K562 (cell line): ENCODE results near the gene PRKACA. TPM values are rescaled to one million over a fixed set of nuclear protein-coding genes. Genes with fewer than 3 reads are reported as not detected.

Experiments used
- ADNP ChIP-seq: fragments of 200-800 bp; sonication (Bioruptor generic); IDR thresholded peaks from 2 replicates; pipeline ENCODE4 v1.6.1; 2016; ENCODE audit warnings: missing genetic modification characterization, missing compliant biosample characterization
- ARID2 ChIP-seq: fragments of 450-650 bp; IDR thresholded peaks from 2 replicates; pipeline ENCODE4 v1.6.1; 2017; ENCODE audit warnings: antibody characterized with exemption, mild to moderate bottlenecking
- DNMT1 ChIP-seq: fragments of 450-650 bp; IDR thresholded peaks from 2 replicates; pipeline ENCODE4 v1.6.1; 2016; ENCODE audit warnings: antibody characterized with exemption, mild to moderate bottlenecking
- ETS2 ChIP-seq: IDR thresholded peaks from 2 replicates; pipeline ENCODE4 v1.6.1; 2016; ENCODE audit warnings: borderline replicate concordance, missing genetic modification characterization, mild to moderate bottlenecking, moderate library complexity, missing compliant biosample characterization; ENCODE audit not compliant: poor library complexity, severe bottlenecking
- HNRNPH1 ChIP-seq: fragments of 200-400 bp; formaldehyde crosslinking; optimal IDR thresholded peaks from 2 replicates; pipeline ENCODE3; 2017; ENCODE audit warnings: low read depth, mild to moderate bottlenecking, low read length, moderate library complexity
- MTA3 ChIP-seq: fragments of 450-650 bp; formaldehyde crosslinking; IDR thresholded peaks from 2 replicates; pipeline ENCODE4 v1.6.1; 2017; ENCODE audit warnings: mild to moderate bottlenecking, borderline replicate concordance
- NCOR1 ChIP-seq: fragments of 450-650 bp; IDR thresholded peaks from 2 replicates; pipeline ENCODE4 v1.6.1; 2016; ENCODE audit warnings: mild to moderate bottlenecking, moderate library complexity
- NRF1 ChIP-seq, 2 experiments: fragments of 450-650 bp; IDR thresholded peaks in 1 of 2; conservative IDR thresholded peaks in 1 of 2; 2 replicates each; pipeline ENCODE4 v1.6.1; 2014; ENCODE audit warnings: mild to moderate bottlenecking in 2 of 2
- RFX5 ChIP-seq: IDR thresholded peaks from 2 replicates; pipeline ENCODE4 v1.6.1; 2011; ENCODE audit warnings: low read depth, mild to moderate bottlenecking, improper control_type of control experiment, low read length
- SMARCA5 ChIP-seq: fragments of 450-650 bp; IDR thresholded peaks from 2 replicates; pipeline ENCODE4 v1.6.1; 2016
- STAT5A ChIP-seq: IDR thresholded peaks from 2 replicates; pipeline ENCODE4 v1.6.1; 2012; ENCODE audit warnings: low read length, inconsistent platforms, borderline replicate concordance
- TFAM ChIP-seq: fragments of 250-450 bp; sonication (Bioruptor Pico); conservative IDR thresholded peaks from 2 replicates; pipeline ENCODE4 v1.5.0; 2021; ENCODE audit warnings: mild to moderate bottlenecking, moderate library complexity
- ZC3H4 ChIP-seq: sonication (generic); formaldehyde crosslinking; IDR thresholded peaks from 2 replicates; pipeline ENCODE4 v1.9.0; 2021; ENCODE audit warnings: missing genetic modification reagents, borderline replicate concordance
- ZKSCAN3 ChIP-seq: fragments of 250-450 bp; sonication (Bioruptor Pico); IDR thresholded peaks from 2 replicates; pipeline ENCODE4 v1.4.0; 2020
- ZNF134 ChIP-seq: fragments of 250-450 bp; sonication (Bioruptor Pico); conservative IDR thresholded peaks from 2 replicates; pipeline ENCODE4 v1.4.0; 2020
- ZNF551 ChIP-seq: fragments of 250-450 bp; sonication (Bioruptor Pico); IDR thresholded peaks from 2 replicates; pipeline ENCODE4 v1.5.0; 2021; ENCODE audit warnings: mild to moderate bottlenecking, moderate library complexity
- ZNF561 ChIP-seq: fragments of 450-650 bp; formaldehyde crosslinking; conservative IDR thresholded peaks from 2 replicates; pipeline ENCODE4 v1.4.0; 2020; ENCODE audit warnings: mild to moderate bottlenecking, moderate library complexity
- polyA plus RNA-seq, 8 experiments: library from polyadenylated mRNA; depleted of rRNA in 4 of 8; stranded (reverse) in 5 of 8; unstranded in 3 of 8; fragments of >200 nt; fragmentation: Nextera tagmentation in 2 of 8; fragmentation: Illumina TruSeq in 1 of 8; extraction: Ambion mirVana in 2 of 8; extraction: Trizol in 1 of 8; gene quantifications; 2 replicates each; pipeline versions ENCODE4 v1.2.1 to v1.2.3, GENCODE V29; 2011 to 2014; ENCODE audit warnings: inconsistent platforms in 1 of 8, missing spikeins in 1 of 8
- total RNA-seq, 7 experiments: library from RNA; depleted of rRNA in 6 of 7; stranded (reverse); fragments of >200 nt in 6 of 7; fragmentation: Illumina TruSeq in 2 of 7; extraction: Trizol in 2 of 7; gene quantifications; 2 replicates each; pipeline versions ENCODE4 v1.2.1 to v1.2.3, GENCODE V29; 2011 to 2021; ENCODE audit warnings: low replicate concordance in 1 of 7
- TF ChIP-seq, protein P1 (sequence below), 2 experiments: fragments of 450-650 bp; IDR thresholded peaks; 2 replicates each; pipeline ENCODE4 v1.6.1; 2016
- TF ChIP-seq, protein P2 (sequence below): fragments of 450-650 bp; IDR thresholded peaks from 2 replicates; pipeline ENCODE4 v1.6.1; 2016; ENCODE audit warnings: low read depth, mild to moderate bottlenecking, moderate library complexity
- TF ChIP-seq, protein P3 (sequence below): fragments of 450-650 bp; IDR thresholded peaks from 2 replicates; pipeline ENCODE4 v1.6.1; 2016; ENCODE audit warnings: missing biosample characterization, missing genetic modification characterization
- TF ChIP-seq, protein P4 (sequence below): fragments of 250-450 bp; sonication (Bioruptor Pico); IDR thresholded peaks from 2 replicates; pipeline ENCODE4 v1.8.0; 2021; ENCODE audit warnings: mild to moderate bottlenecking, moderate library complexity

PRKACA gene
- total and polyA plus RNA-seq, 9 of the 15 experiments (the other 6 are each of a cell fraction or from before 2014, with no cell fraction given) = 1.2 to 63.1 (median 13.0) TPM

DNA sequence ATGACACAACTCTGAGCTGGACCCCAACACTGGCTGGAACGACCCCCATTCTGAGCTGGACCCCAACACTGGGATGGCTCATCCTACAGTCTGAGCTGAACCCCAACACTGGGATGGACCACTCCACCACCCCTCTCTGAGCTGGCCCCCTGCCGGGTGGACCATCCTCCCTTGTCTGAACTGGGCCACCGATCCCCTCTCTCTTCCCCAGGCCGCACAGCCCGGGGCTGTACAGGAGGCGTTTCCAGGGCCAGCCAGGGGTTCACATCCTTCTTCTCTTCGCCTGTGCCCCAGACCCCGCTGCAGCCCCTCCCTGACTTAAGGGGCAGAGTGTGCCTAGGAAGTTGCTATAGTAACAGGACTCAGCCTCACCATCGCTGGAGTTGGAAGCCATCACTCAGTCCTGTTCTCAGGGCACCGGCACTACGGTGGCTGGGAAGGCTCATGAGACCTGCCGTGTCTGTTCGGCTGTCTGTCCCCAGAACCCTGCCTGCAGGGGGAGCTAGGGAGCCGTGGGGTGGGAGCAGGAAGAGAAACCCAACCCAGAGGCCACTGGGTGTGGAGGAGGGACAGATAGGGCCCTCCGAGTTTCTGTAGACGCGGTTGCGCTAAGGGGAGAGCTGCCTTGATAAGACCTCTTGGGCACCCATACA is 3.7 kb downstream of the PRKACA start (continued):
- TF ChIP-seq, protein P1, sequence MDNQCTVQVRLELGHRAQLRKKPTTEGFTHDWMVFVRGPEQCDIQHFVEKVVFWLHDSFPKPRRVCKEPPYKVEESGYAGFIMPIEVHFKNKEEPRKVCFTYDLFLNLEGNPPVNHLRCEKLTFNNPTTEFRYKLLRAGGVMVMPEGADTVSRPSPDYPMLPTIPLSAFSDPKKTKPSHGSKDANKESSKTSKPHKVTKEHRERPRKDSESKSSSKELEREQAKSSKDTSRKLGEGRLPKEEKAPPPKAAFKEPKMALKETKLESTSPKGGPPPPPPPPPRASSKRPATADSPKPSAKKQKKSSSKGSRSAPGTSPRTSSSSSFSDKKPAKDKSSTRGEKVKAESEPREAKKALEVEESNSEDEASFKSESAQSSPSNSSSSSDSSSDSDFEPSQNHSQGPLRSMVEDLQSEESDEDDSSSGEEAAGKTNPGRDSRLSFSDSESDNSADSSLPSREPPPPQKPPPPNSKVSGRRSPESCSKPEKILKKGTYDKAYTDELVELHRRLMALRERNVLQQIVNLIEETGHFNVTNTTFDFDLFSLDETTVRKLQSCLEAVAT (IDR thresholded peaks at IDR 0.05) = no peak
- TF ChIP-seq ZNF134 (no peak), TFAM (CRISPR knock-in tag) (no peak), NRF1 (conservative IDR thresholded peaks at IDR 0.05 in 1 of 2, IDR thresholded peaks at IDR 0.05 in 1 of 2) (0 out of 4 replicates have a peak, but pooled peaks of 1 of the 2 experiments have one; percentile 24), ZKSCAN3 (CRISPR knock-in tag) (no peak), ETS2 (no peak), ZC3H4 (CRISPR knock-in tag) (no peak), ARID2 (no peak), ADNP (tag) (no peak), ZNF561 (CRISPR knock-in tag) (no peak), HNRNPH1 (no peak), NCOR1 (peak; percentile 49; the same call in 1 of the 2 replicates), SMARCA5 (no peak), RFX5 (no peak), DNMT1 (no peak), STAT5A (no peak; the same call in 1 of the 2 replicates), ZNF551 (no peak), MTA3 (peak; percentile 100)
- TF ChIP-seq, protein P2, sequence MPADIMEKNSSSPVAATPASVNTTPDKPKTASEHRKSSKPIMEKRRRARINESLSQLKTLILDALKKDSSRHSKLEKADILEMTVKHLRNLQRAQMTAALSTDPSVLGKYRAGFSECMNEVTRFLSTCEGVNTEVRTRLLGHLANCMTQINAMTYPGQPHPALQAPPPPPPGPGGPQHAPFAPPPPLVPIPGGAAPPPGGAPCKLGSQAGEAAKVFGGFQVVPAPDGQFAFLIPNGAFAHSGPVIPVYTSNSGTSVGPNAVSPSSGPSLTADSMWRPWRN = no peak
- TF ChIP-seq, protein P3, sequence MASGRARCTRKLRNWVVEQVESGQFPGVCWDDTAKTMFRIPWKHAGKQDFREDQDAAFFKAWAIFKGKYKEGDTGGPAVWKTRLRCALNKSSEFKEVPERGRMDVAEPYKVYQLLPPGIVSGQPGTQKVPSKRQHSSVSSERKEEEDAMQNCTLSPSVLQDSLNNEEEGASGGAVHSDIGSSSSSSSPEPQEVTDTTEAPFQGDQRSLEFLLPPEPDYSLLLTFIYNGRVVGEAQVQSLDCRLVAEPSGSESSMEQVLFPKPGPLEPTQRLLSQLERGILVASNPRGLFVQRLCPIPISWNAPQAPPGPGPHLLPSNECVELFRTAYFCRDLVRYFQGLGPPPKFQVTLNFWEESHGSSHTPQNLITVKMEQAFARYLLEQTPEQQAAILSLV (tag) = no peak
- TF ChIP-seq, protein P4, sequence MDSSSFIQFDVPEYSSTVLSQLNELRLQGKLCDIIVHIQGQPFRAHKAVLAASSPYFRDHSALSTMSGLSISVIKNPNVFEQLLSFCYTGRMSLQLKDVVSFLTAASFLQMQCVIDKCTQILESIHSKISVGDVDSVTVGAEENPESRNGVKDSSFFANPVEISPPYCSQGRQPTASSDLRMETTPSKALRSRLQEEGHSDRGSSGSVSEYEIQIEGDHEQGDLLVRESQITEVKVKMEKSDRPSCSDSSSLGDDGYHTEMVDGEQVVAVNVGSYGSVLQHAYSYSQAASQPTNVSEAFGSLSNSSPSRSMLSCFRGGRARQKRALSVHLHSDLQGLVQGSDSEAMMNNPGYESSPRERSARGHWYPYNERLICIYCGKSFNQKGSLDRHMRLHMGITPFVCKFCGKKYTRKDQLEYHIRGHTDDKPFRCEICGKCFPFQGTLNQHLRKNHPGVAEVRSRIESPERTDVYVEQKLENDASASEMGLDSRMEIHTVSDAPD (CRISPR knock-in tag) = no peak
